Thyroid gland (tissue), 4 donors: Measurements from ENCODE around the gene PRODH2. TPM values are rescaled to one million over a fixed set of nuclear protein-coding genes. Genes with fewer than 3 reads are reported as not detected.

Experiments
- DNase-seq, 2 donors: peaks; one replicate each; pipeline ENCODE4 v3.0.0-alpha.2; 2019
- H3K27ac ChIP-seq, 3 donors: fragments of 200-600 bp; sonication (generic); 1 replicate in 2 of 3; 2 replicates in 1 of 3; pipeline ENCODE4 v1.5.1; 2016 to 2019; ENCODE audit warnings: mild to moderate bottlenecking in 1 of 3, moderate library complexity in 1 of 3
- H3K27me3 ChIP-seq: fragments of 200-600 bp; sonication (generic); one replicate; pipeline ENCODE4 v1.5.1; 2019
- H3K36me3 ChIP-seq, 2 donors: fragments of 200-600 bp; sonication (generic); one replicate each; pipeline ENCODE4 v1.5.1; 2016 to 2019
- H3K4me1 ChIP-seq, 2 donors: fragments of 200-600 bp; sonication (generic); one replicate each; pipeline ENCODE4 v1.5.1; 2017 to 2019
- H3K4me3 ChIP-seq, 3 donors: fragments of 200-600 bp; sonication (generic); replicated peaks in 1 of 3; 1 replicate in 2 of 3; 2 replicates in 1 of 3; pipeline ENCODE4 v1.5.1; 2016; ENCODE audit warnings: mild to moderate bottlenecking in 1 of 3
- H3K9me3 ChIP-seq: fragments of 200-600 bp; sonication (generic); one replicate; pipeline ENCODE4 v1.5.1; 2017
- CTCF ChIP-seq, 6 experiments: fragments of 200-600 bp in 3 of 6; fragments of 450-650 bp in 3 of 6; sonication (generic) in 3 of 6; IDR thresholded peaks; one replicate each; pipeline ENCODE4 v1.5.1; 2016 to 2019; ENCODE audit warnings: antibody characterized with exemption in 6 of 6, mild to moderate bottlenecking in 2 of 6, inconsistent platforms in 1 of 6, moderate library complexity in 1 of 6
- POLR2A ChIP-seq, 2 donors: fragments of 450-650 bp; IDR thresholded peaks; one replicate each; pipeline ENCODE4 v1.6.1; 2017; ENCODE audit warnings: antibody characterized with exemption in 2 of 2, mild to moderate bottlenecking in 2 of 2, moderate library complexity in 1 of 2
- WGBS, 2 donors: methylation state at CpG; one replicate each; pipeline ENCODE4 v1.1.5; 2017; 5-methylcytosine and 5-hydroxymethylcytosine counted together
- intact Hi-C: fragments of 100-400 bp; cut with DNase I; formaldehyde crosslinking; loops from one replicate; pipeline ENCODE4 v1.15.1; 2023
- total RNA-seq, 4 donors: library from RNA; depleted of rRNA; stranded (reverse); fragments of >200 nt; gene quantifications; one replicate each; pipeline ENCODE4 v1.2.3, GENCODE V29; 2016

PRODH2 gene
- total RNA-seq, 4 donors from 2014 or later = not detected

DNA sequence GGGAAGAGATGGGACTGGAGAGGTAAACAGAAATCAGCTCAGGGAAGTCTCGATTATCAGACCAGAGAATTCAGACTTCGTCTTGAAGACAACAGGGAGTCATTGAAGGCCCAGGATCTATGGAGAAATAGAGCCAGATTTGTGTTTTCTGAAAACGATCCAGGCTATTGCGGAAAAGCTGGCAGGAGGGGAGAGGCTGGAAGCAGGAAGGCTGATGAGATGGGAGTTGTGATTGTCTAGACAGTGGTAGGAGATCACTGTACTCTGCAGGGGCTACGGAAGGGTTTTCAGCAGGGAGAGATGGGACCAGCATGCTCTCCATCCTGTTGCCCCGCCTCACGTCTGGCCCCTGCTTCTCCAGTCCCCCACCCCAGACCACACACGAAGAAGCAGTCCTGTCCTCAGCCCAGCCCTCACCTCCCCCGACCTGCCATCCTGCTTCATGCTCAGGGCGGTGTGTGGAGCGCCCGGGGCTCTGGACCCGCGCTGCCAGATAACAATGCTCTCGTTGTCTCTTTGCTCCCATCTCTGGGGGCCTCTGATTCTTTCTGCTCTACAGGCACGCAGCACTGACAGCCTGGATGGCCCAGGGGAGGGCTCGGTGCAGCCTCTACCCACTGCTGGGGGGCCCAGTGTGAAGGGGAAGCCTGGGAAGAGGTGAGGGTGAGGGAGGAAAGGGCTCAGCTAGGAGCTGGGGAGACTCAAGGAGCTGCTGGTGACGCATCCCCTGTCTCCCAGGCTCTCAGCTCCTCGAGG lies 35.4 kb downstream of the PRODH2 start:
- Histone ChIP-seq H3K27me3 (no peaks in the 10 kb centered on the region), H3K9me3 (no peaks in the 10 kb centered on the region), H3K4me1 (peaks cover 6 to 8% of the 10 kb centered on the region in 2 donors), H3K4me3 (no peak overlapping the region), H3K36me3 (peaks cover 0 to 3% of the 10 kb centered on the region in 2 donors), H3K27ac (no peak overlapping the region)
- WGBS, 2 donors = 61 to 66% methylated on average over 17 to 19 of the region's 19 CpGs
- no peak for DNase-seq
- no peak for TF ChIP-seq POLR2A (IDR thresholded peaks at IDR 0.05)
- TF ChIP-seq CTCF (IDR thresholded peaks at IDR 0.05) = no peak
- intact Hi-C loops = no loop called here

GRCh38 chr19:35776102-35776788 lies 36.4 kb downstream of the PRODH2 start:
- WGBS, 2 donors = 59% methylated on average over 11 to 12 of the region's 13 CpGs
- Histone ChIP-seq H3K36me3 (peaks cover 0 to 3% of the 10 kb centered on the region in 2 donors), H3K9me3 (no peaks in the 10 kb centered on the region), H3K27ac (no peak overlapping the region), H3K4me3 (peak overlapping the region in 1 of 3 donors; percentile 83), H3K4me1 (peaks cover 6 to 8% of the 10 kb centered on the region in 2 donors), H3K27me3 (no peaks in the 10 kb centered on the region)
- intact Hi-C loops = no loop called here
- no peak for TF ChIP-seq POLR2A (IDR thresholded peaks at IDR 0.05)
- no peak for TF ChIP-seq CTCF (IDR thresholded peaks at IDR 0.05)
- DNase-seq = no peak

DNA sequence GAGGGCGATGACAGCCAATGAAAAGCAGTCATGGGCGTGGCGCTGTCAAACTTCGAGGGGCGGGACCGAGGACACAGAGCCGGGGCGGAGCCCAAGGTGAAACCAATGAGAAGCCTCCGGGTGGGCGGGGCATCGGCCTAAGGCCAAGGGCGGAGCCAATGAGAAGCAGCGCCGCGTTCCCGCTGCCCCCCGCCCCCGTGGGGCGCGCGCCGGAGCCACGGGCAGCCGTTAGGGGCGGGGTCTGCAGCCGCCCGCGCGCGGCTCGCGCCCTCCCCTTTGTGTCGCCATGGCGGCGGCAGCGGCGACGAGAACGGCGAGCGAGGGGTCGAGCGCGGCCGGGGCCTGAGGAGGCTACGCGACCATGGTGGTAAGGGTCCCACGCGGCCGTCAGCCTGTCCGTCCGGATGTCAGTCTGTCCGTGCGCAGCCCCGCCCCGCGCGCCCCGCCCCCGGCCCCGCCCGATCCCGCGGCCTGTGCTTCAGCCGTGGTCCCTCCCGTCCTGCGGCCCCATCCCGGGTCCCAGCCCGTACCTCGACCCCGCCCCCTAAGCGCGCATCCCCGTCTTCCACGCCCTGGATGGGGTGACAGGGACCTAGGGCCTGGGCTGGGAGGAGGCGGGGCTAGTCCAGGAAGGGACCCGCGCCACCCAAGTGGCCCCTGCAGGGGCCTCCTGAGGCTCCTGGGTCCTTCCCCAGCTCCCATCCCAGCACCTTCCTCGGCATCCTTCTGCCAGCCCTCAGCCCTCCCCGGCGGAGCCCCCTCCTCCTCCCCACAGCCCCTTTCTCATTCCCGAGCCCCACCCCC lies 37.1 kb downstream of the PRODH2 start, which contains the start of gene ARHGAP33:
TSS of gene ARHGAP33 (plus strand) at position 267 of the 804 bp plus-strand sequence. CDS start at position 362, 95 bp downstream.
- H3K9me3 ChIP-seq = no peaks in the 10 kb centered on the region
- WGBS, 2 donors = 0 to 2% methylated on average over 18 of the region's 82 CpGs
- H3K36me3 ChIP-seq = no peaks in the 10 kb centered on the region
- peaks cover 6 to 8% of the 10 kb centered on the region in 2 donors for H3K4me1 ChIP-seq
- no peaks in the 10 kb centered on the region for H3K27me3 ChIP-seq
- intact Hi-C loops = no loop called here
- DNase-seq = peak; percentile 99 to 100
- H3K27ac ChIP-seq = no peak within 1 kb of the TSS
- peak within 1 kb of the TSS in 2 of 3 donors; percentile 35 to 83 for H3K4me3 ChIP-seq
- TF ChIP-seq CTCF (IDR thresholded peaks at IDR 0.05) (no peak), POLR2A (IDR thresholded peaks at IDR 0.05) (no peak)

DNA sequence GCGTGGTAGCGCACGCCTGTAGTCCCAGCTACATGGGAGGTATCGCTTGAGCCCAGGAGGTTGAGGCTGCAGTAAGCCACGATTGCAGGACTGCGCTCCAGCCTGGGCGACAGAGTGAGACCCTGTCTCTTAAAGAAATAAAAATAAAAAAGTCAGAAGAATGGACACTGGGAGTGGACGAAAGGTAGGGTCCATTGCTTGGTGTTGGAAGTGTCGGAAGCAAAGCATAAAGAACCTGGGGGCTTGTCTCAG lies 37.7 kb downstream of the PRODH2 start:
- WGBS, 2 donors = 25 to 40% methylated on average over 9 of the region's 9 CpGs
- DNase-seq = no peak
- no peaks in the 10 kb centered on the region for H3K9me3 ChIP-seq
- no peaks in the 10 kb centered on the region for H3K36me3 ChIP-seq
- no peak overlapping the region for H3K4me3 ChIP-seq
- intact Hi-C loops = no loop called here
- no peak overlapping the region for H3K27ac ChIP-seq
- TF ChIP-seq CTCF (IDR thresholded peaks at IDR 0.05) = no peak
- TF ChIP-seq POLR2A (IDR thresholded peaks at IDR 0.05) = no peak
- H3K4me1 ChIP-seq = peaks cover 6 to 8% of the 10 kb centered on the region in 2 donors
- no peaks in the 10 kb centered on the region for H3K27me3 ChIP-seq
